NCI-H187 (cell line): ENCODE data around the gene SOX10.
"Not testable (repeated sequence)": the region's sequence is repeated elsewhere in the genome, so short reads cannot be mapped to it uniquely, and the experiment has no call there.

Source experiments
- DNase-seq, 2 experiments: peaks; one replicate each; lab custom pipeline; 2025; lab: John Stamatoyannopoulos, UW

Gene SOX10

DNA sequence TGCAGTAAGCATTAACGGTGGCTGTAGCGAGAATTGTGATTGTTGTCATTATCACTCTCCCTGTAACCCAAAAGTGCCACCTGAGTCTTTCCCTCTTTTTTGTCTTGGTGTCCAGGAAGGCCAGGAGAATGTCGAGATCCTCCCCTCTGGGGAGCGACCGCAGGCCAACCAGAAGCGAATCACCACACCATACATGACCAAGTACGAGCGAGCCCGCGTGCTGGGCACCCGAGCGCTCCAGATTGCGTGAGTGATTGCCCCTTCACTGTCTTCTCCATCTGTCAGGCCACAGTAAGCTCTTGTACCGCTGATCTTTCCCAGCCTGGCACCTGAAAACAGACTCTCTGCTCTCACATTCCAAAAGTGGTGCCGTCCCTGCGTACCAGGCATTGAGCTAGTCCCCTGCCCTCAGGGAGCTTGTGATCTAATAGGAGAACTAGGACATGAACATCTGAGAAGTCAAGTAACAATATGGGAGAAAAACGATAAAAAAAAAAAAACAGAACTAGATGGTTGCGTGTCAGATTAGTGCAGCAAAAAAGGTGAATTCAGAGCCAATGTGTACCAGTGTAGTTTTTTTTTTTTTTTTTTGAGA lies 25.0 kb downstream of the SOX10 start:
- DNase-seq, result no peak

DNA sequence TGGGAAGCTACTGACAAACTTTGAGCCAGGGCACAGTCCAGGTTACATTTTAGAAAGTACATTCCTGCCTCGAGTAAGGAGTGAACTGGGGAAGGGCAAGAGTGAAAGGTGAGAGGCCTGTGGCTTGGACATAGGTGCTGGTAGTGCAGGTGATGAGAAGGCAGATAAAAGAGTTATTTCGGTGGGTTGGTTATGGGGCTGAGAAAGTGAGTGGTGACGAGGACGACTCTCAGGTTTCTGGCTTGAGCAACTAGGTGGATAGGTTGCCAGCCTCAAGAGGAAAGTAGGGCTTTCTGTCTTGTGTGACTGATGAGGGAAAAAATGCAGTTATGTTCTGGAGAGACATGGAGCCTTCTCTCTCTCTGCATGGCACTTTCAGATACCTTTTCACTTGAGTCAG lies 27.1 kb downstream of the SOX10 start:
- DNase-seq, result no peak

GRCh38 chr22:37955825-37956397 lies 28.4 kb downstream of the SOX10 start:
- not testable (repeated sequence) for DNase-seq

GRCh38 chr22:37954686-37955085 lies 29.7 kb downstream of the SOX10 start:
- no peak for DNase-seq

- peak; percentile 67 to 69 for DNase-seq
Observed at GRCh38 chr22:37953437-37954179, 30.7 kb downstream of the SOX10 start, which contains the start of the genes C22orf23 and POLR2F. TSS of gene C22orf23 (minus strand) at chr22:37953601. CDS start at chr22:37953149, 452 bp downstream. TSS of gene POLR2F (plus strand) at chr22:37953699. CDS start at chr22:37953788, 89 bp downstream.

- DNase-seq, result no peak
Observed at GRCh38 chr22:37953062-37953436, 31.3 kb downstream of the SOX10 start.

- DNase-seq, result not testable (repeated sequence)
Observed at GRCh38 chr22:37952629-37953028, 31.7 kb downstream of the SOX10 start.

- DNase-seq, result no peak
Observed at GRCh38 chr22:37951305-37951704, 33.0 kb downstream of the SOX10 start.

GRCh38 chr22:37947142-37947795 lies 37.1 kb downstream of the SOX10 start:
- not testable (repeated sequence) for DNase-seq

DNA sequence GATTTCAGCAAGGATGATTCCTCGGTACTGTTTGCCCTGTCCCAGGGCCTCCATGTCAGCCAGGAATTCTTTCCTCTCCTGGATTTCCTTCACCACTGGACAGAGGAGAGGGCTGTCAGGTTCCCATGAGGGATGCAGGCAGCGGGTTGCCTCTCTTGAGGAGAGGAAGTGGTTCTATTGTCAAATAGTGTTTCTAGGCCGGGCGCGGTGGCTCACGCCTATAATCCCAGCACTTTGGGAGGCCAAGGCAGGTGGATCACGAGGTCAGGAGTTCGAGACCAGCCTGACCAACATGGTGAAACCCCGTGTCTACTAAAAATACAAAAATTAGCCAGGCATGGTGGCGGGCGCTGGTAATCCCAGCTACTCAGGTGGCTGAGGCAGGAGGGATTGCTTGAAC lies 39.9 kb downstream of the SOX10 start:
- DNase-seq, result not testable (repeated sequence)

DNA sequence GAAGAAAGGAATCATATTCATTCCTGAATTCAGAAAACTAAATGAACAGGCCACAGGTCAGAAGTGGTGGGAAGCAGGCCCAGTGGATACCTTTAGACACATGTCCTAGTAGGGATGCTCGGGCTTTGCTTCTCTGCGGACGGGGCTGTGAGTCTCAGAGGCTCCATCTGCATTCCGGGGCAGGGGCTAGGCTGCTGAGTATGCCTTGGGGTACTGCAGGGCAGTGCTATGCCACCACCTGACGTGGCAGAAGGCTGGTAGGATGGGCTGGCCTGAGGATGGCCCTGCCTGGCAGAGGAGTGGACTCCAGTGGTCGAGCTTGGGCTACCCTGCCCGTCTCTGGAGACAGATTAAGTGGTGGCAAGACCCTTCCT lies 40.5 kb downstream of the SOX10 start:
- DNase-seq, result no peak

DNA sequence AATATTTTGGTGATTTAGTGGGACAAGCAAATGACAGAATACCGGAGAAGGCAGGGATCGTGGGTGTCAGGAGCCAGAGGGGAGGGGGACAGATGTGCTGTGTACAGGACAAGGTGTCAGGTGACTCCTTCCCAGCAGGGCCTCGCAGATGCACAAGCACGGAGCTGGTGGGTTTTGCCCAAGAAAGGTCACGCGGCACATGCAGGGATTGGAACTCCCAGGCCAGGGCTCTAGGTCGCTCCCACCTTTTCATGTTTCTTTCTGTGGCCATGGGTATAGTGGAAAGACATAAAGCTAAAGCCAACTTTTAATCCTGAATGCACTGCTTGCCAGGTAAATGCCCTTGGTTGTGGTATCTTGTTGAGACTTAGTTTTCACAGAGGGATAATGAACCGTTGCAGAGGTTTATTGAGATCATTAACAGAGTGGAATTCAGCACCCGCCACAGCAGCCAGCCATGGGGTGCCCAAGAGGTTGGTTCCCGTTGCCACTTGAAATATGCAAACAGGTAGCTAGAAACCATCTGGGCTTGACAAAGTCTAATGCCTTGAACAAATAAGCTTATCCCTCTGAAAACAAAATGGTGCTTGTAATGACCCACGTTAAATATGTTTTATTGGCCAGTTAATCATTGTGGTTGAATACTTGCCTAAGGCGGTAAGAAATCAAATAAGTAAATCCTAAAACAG lies 41.1 kb downstream of the SOX10 start:
- DNase-seq, result no peak

DNA sequence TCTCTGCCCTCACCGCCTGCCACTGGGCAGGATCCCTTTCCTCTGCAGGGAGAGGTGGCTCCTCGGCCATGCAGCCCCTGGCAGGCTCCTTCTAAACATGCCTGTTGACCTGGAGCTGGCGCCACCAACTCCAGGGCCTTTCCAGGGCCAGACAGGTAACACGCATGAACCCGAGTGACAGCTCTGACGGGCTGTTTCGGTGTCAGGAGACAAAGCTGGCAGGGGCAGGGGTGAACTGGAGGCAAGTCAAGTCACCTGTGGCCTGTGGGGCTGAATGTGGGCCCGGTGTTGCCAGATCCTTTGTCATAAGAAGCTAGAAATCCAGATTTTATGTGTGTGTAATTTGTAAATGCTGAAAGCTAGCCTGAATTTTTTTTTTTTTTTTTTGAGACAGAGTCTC lies 42.2 kb downstream of the SOX10 start:
- no peak for DNase-seq

- no peak for DNase-seq
Observed at GRCh38 chr22:37940698-37941376, 43.5 kb downstream of the SOX10 start.

DNA sequence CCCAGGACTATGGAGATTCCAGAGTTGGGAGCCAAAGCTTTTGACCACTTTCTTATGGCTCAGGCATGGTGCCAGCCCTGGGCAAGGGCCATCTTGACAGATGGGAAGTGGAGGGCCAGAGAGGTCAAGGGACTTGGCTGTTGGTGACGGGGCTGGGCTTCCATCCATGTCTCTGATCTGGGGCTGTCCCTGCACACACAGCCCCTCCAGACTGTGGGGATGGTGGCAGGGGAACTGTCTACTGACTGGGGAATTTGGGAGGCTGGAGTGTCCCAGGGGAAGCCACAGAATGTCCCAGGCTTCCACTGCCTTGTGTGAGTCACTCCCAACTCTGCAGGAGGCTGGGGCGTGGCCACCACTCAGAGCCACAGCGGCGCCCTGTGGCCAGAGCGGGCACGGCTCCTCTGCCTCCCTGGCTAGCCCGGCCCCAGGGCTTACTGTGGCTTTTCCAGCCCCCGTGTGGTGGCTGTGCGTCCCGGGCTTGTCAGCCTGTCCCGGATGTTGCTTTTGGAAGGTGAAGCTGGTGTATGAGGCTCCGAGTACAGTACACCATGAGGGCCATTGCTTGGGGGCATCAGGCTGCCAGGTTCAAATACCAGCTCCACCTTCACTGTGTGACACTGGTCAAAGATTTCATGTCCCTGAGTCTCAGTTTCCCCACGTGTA lies 50.5 kb downstream of the SOX10 start:
- peak in 1 of 2 experiments; percentile 50 for DNase-seq

DNA sequence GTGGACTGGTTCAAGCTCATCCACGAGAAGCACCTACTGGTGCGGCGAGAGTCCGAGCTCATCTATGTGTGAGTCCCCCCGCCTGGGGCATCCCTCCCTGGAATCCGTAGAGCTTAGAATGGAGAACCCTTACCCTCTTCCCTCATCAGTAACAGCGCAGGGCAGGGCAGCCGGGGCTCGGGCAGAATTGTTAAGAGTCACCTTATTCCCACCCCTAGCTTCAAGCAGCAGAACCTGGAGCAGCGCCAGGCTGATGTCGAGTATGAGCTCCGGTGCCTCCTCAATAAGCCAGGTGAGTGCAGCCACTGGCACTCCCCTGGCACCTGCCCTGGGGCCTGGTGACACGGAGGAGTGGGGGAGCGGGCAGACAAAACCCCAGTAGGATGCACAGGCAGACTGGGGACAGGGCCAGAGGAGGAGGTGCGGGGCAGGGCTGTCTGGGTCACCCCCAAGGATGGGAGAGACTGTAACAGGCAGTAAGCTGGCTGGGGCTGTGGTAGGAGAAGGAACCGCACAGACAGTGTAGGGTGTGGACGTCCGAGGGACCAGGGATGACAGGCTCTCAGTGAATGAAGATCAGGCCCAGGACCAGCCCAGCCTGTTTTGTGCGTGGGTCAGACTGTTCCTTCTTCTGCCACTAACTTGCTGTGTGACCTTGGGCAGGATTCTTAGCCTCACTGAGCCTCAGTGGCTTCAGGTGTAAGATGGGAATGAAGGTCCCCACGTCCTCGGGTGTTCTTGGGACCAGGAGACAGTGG lies 51.4 kb downstream of the SOX10 start:
- no peak for DNase-seq

DNA sequence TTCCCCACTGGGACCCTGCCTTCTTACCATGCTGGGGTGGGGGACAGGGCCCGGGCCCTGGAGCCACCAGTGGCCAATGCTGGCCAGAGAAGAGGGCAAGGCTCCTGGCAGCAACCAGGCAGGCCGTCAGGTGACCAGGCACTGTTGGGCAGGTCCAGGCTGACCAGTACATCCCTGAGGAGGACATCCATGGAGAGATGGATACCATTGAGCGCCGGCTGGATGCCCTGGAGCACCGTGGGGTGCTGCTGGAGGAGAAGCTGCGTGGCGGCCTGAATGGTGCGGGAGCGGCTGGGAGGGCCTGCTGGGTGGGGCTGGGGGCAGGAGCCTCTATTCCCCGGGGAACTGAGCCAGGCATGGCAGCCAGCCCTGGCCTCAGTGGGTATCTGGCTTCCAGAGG lies 52.0 kb downstream of the SOX10 start:
- no peak for DNase-seq

- DNase-seq, result no peak
Observed at GRCh38 chr22:37931893-37932389, 52.4 kb downstream of the SOX10 start.

- DNase-seq, result no peak
Observed at GRCh38 chr22:37930952-37931440, 53.4 kb downstream of the SOX10 start.
